SK-MEL-5 (cell line): ENCODE data around the gene RGMB. TPM values are rescaled to one million over a fixed set of nuclear protein-coding genes. Genes with fewer than 3 reads are reported as not detected.

Source experiments
- DNase-seq: peaks from one replicate; pipeline ENCODE4 v3.0.0-alpha.2; 2016; ENCODE audit warnings: low read depth, low spot score
- in situ Hi-C: cut with HindIII; loops from 2 replicates; pipeline ENCODE4 v1.10.0; 2016; ENCODE audit warnings: low sequenced_read_pairs, high pct_unique_total_duplicates, low pct_unique_long_range_greater_than_20kb
- total RNA-seq: library from RNA; depleted of rRNA; stranded (reverse); fragments of >200 nt; shearing (Covaris generic); gene quantifications from 2 replicates; pipeline ENCODE4 v1.2.3, GENCODE V29; 2014; rRNA removed

The RGMB gene
- total RNA-seq, 1 experiment from 2014 or later: 18.3 TPM

DNA sequence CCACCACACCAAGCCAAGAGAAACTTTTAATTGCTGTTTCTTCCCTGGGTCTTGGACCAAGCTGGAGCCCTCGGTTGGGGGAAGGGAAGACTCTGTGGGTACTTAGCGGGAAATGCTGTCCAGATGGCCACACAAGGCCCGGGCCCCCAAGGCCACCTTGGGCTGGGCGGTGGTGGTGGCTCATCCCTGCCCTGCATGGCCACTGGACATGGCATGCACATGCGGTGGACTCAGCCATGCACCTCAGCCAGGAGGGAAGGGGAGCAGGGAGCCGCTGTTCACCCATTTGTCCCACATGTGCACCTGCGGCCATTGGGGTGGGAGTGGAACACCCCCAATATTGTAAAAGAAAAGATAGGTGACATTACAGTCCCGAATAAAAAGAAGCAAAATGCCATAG lies 72.4 kb downstream of the RGMB start:
- DNase-seq: no peak
- in situ Hi-C loops: no loop called here

Other genes with a start within 250 kb of the RGMB start
- gene CHD1, start 155.3 kb downstream of the RGMB start, total RNA-seq: 107 and 111 TPM in 2 replicates